SU-DHL-6 (cell line): ENCODE data around the gene TAB2.

Source experiments
- H2AFZ ChIP-seq: fragments of 200-600 bp; sonication (generic); 2 replicates; pipeline ENCODE4 v1.6.1; 2014; ENCODE audit warnings: low read depth, mild to moderate bottlenecking, moderate library complexity, mixed read lengths, antibody characterized with exemption, low read length; ENCODE audit not compliant: severe bottlenecking
- H3F3A ChIP-seq: fragments of 200-600 bp; shearing (Covaris generic); 2 replicates; pipeline ENCODE4 v1.6.0; 2016; ENCODE audit warnings: antibody characterized with exemption, mild to moderate bottlenecking; ENCODE audit not compliant: insufficient read depth
- H3K27ac ChIP-seq: fragments of 200-600 bp; sonication (generic); 2 replicates; pipeline ENCODE4 v1.5.1; 2016; ENCODE audit warnings: low read depth, mild to moderate bottlenecking, low read length, moderate library complexity, mixed read lengths
- H3K27me3 ChIP-seq: fragments of 200-600 bp; sonication (generic), shearing (Covaris generic); 2 replicates; pipeline ENCODE4 v1.6.0; 2014; ENCODE audit warnings: mild to moderate bottlenecking, low read length
- H3K36me3 ChIP-seq: fragments of 200-600 bp; sonication (generic); 2 replicates; pipeline ENCODE4 v1.6.1; 2014; ENCODE audit warnings: mild to moderate bottlenecking, low read length, mixed read lengths
- H3K4me2 ChIP-seq: fragments of 300-600, 200-600 bp; shearing (Covaris generic), sonication (generic); 2 replicates; pipeline ENCODE4 v1.6.0; 2014; ENCODE audit warnings: low read length, low read depth, mild to moderate bottlenecking; ENCODE audit not compliant: poor library complexity, severe bottlenecking
- H3K4me3 ChIP-seq: fragments of 200-600 bp; sonication (generic); 2 replicates; pipeline ENCODE4 v1.5.1; 2014; ENCODE audit warnings: antibody characterized with exemption, low read length, mild to moderate bottlenecking, mixed read lengths; ENCODE audit not compliant: insufficient read depth, poor library complexity, severe bottlenecking
- H3K79me2 ChIP-seq: fragments of 200-600 bp; sonication (generic); 2 replicates; pipeline ENCODE4 v1.6.1; 2014; ENCODE audit warnings: mild to moderate bottlenecking, low read length, moderate library complexity; ENCODE audit not compliant: insufficient read depth
- H3K9ac ChIP-seq: fragments of 200-600 bp; sonication (generic); 2 replicates; pipeline ENCODE4 v1.7.0; 2014; ENCODE audit warnings: mild to moderate bottlenecking, low read length
- H3K9me2 ChIP-seq: fragments of 200-600 bp; sonication (generic); replicated peaks from 2 replicates; pipeline ENCODE4 v1.6.1; 2014; ENCODE audit warnings: low read length; ENCODE audit not compliant: insufficient read depth
- H3K9me3 ChIP-seq: fragments of 200-600 bp; sonication (generic); 2 replicates; pipeline ENCODE4 v1.6.1; 2014; ENCODE audit warnings: low read length, mixed read lengths; ENCODE audit not compliant: insufficient read depth
- H4K20me1 ChIP-seq: fragments of 200-600 bp; sonication (generic); 2 replicates; pipeline ENCODE4 v1.6.1; 2014; ENCODE audit warnings: low read depth, mild to moderate bottlenecking, antibody characterized with exemption, low read length, moderate library complexity, mixed read lengths
- EZH2phosphoT487 ChIP-seq: fragments of 200-600 bp; sonication (generic), shearing (Covaris generic); conservative IDR thresholded peaks from 2 replicates; pipeline ENCODE4 v1.6.1; 2018; ENCODE audit warnings: mild to moderate bottlenecking, antibody characterized with exemption, low read length, moderate library complexity, mixed read lengths
- TF ChIP-seq, protein P1 (sequence below): fragments of 200-600 bp; sonication (generic); IDR thresholded peaks from one replicate; pipeline ENCODE4 v1.5.1; 2017; ENCODE audit warnings: antibody characterized with exemption, mild to moderate bottlenecking, low read length, moderate library complexity; ENCODE audit not compliant: insufficient read depth, poor library complexity, severe bottlenecking

The TAB2 gene

GRCh38 chr6:149397384-149397783 is 79.9 kb downstream of the TAB2 start:
- Histone ChIP-seq H3K9ac (no peak overlapping the region), H3K9me2 (no peaks in the 10 kb centered on the region), H2AFZ (no peak overlapping the region), H3K9me3 (no peaks in the 10 kb centered on the region), H3K27ac (no peak overlapping the region), H4K20me1 (no peaks in the 10 kb centered on the region), H3K27me3 (no peaks in the 10 kb centered on the region), H3K4me2 (no peak overlapping the region), H3K4me3 (no peak overlapping the region), H3K79me2 (0 out of 2 replicates have a peak, but pooled peaks cover 10% of the 10 kb centered on the region), H3F3A (no peaks in the 10 kb centered on the region), H3K36me3 (peaks cover 36% of the 10 kb centered on the region)
- TF ChIP-seq EZH2phosphoT487 = no peak
- TF ChIP-seq, protein P1, sequence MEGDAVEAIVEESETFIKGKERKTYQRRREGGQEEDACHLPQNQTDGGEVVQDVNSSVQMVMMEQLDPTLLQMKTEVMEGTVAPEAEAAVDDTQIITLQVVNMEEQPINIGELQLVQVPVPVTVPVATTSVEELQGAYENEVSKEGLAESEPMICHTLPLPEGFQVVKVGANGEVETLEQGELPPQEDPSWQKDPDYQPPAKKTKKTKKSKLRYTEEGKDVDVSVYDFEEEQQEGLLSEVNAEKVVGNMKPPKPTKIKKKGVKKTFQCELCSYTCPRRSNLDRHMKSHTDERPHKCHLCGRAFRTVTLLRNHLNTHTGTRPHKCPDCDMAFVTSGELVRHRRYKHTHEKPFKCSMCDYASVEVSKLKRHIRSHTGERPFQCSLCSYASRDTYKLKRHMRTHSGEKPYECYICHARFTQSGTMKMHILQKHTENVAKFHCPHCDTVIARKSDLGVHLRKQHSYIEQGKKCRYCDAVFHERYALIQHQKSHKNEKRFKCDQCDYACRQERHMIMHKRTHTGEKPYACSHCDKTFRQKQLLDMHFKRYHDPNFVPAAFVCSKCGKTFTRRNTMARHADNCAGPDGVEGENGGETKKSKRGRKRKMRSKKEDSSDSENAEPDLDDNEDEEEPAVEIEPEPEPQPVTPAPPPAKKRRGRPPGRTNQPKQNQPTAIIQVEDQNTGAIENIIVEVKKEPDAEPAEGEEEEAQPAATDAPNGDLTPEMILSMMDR = no peak

DNA sequence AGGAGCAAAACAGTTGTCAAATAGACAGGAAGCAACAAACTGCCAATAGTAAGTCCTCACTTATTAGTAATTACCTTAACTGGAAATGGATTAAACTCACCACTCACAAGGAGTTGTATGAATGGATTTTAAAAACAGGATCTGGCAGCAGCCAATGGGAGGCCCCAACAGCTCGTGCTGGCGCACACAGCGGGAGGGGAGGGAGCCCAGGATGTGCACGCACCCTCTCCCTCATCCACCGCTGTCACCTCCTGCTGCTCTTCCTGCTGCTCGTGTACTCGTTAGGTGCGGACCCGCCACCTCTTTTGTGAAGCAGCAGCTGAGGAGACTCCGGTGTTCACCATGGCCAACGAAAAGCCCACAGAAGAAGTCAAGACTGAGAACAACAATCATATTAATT is 82.5 kb downstream of the TAB2 start, which contains the start of gene SUMO4:
SUMO4 (plus strand) TSS at position 213 of the 400 bp plus-strand sequence; CDS start at position 343, 130 bp downstream.
- H3F3A ChIP-seq = no peaks in the 10 kb centered on the region
- H3K4me3 ChIP-seq = no peak within 1 kb of the TSS
- H3K4me2 ChIP-seq = no peak within 1 kb of the TSS
- H3K9me2 ChIP-seq = no peaks in the 10 kb centered on the region
- H4K20me1 ChIP-seq = no peaks in the 10 kb centered on the region
- H3K27me3 ChIP-seq = no peaks in the 10 kb centered on the region
- no peak within 1 kb of the TSS for H3K9ac ChIP-seq
- TF ChIP-seq, protein P1 = no peak
- no peak for TF ChIP-seq EZH2phosphoT487
- no peaks in the 10 kb centered on the region for H3K9me3 ChIP-seq
- H2AFZ ChIP-seq = no peak within 1 kb of the TSS
- no peaks in the 10 kb centered on the region for H3K79me2 ChIP-seq
- H3K36me3 ChIP-seq = peaks cover 36% of the 10 kb centered on the region
- no peak within 1 kb of the TSS for H3K27ac ChIP-seq

- no peak overlapping the region for H3K4me2 ChIP-seq
- TF ChIP-seq, protein P1 = no peak
- TF ChIP-seq EZH2phosphoT487 = no peak
- no peaks in the 10 kb centered on the region for H4K20me1 ChIP-seq
- H2AFZ ChIP-seq = no peak overlapping the region
- no peaks in the 10 kb centered on the region for H3K9me3 ChIP-seq
- H3F3A ChIP-seq = 0 out of 2 replicates have a peak, but pooled peaks cover 6% of the 10 kb centered on the region
- no peak overlapping the region for H3K27ac ChIP-seq
- no peaks in the 10 kb centered on the region for H3K27me3 ChIP-seq
- no peaks in the 10 kb centered on the region for H3K9me2 ChIP-seq
- H3K9ac ChIP-seq = no peak overlapping the region
- peaks cover 22% of the 10 kb centered on the region for H3K36me3 ChIP-seq
- H3K79me2 ChIP-seq = no peaks in the 10 kb centered on the region
- H3K4me3 ChIP-seq = no peak overlapping the region
Measured at GRCh38 chr6:149403534-149403933, 86.0 kb downstream of the TAB2 start.
